IMR-90 (cell line): Measurements from ENCODE around the gene SYT3. TPM values are rescaled to one million over a fixed set of nuclear protein-coding genes. Genes with fewer than 3 reads are reported as not detected.

Experiments
- ATAC-seq: fragments of 200-7000 bp; cut with Tn5 transposase; 2 replicates; pipeline ENCODE4 v1.9.1; 2020; ENCODE audit warnings: low read depth, mild to moderate bottlenecking, moderate library complexity
- BruUV-seq: library from RNA; stranded (reverse); fragments of 400-500 nt; replicated peaks from 2 replicates; lab custom pipeline; 2021; lab: Mats Ljungman, UMichigan
- CTCF ChIA-PET: fragments of 300-600 bp; formaldehyde crosslinking; extraction: SDS; loops from one replicate; lab custom pipeline; 2021; ENCODE audit warnings: antibody characterized with exemption; lab: Yijun Ruan, JAX
- POLR2A ChIA-PET: fragments of 300-600 bp; sonication (Branson Sonifier 250); formaldehyde crosslinking; loops from one replicate; lab custom pipeline; 2022; ENCODE audit warnings: antibody characterized with exemption; ENCODE audit not compliant: unreplicated experiment; lab: Charles Lee
- DNase-seq: peaks from one replicate; pipeline ENCODE4 v3.0.0; 2013
- H2AFZ ChIP-seq: replicated peaks from 2 replicates; pipeline ENCODE3; 2013; ENCODE audit warnings: low read length, mild to moderate bottlenecking; ENCODE audit not compliant: poor library complexity
- H2AK5ac ChIP-seq: 2 replicates; pipeline ENCODE4 v1.6.1; 2013; ENCODE audit warnings: low read depth, low read length, inconsistent platforms
- H2AK9ac ChIP-seq: replicated peaks from 2 replicates; pipeline ENCODE3; 2013; ENCODE audit warnings: mild to moderate bottlenecking, low read depth, low read length, moderate library complexity; ENCODE audit not compliant: poor library complexity
- H2BK120ac ChIP-seq: 2 replicates; pipeline ENCODE4 v1.6.1; 2013; ENCODE audit warnings: low read depth, low read length, inconsistent platforms
- H2BK15ac ChIP-seq: 3 replicates; pipeline ENCODE4 v1.6.1; 2013; ENCODE audit warnings: low read depth, low read length, inconsistent platforms
- H2BK20ac ChIP-seq: 2 replicates; pipeline ENCODE4 v1.6.1; 2013; ENCODE audit warnings: low read depth, mild to moderate bottlenecking, inconsistent platforms, low read length, moderate library complexity
- H2BK5ac ChIP-seq: 2 replicates; pipeline ENCODE4 v1.6.1; 2013; ENCODE audit warnings: mild to moderate bottlenecking, low read depth, low read length, inconsistent platforms; ENCODE audit not compliant: poor library complexity, severe bottlenecking
- H3K14ac ChIP-seq: replicated peaks from 2 replicates; pipeline ENCODE4 v1.6.1; 2013; ENCODE audit warnings: low read depth, low read length, inconsistent platforms
- H3K18ac ChIP-seq: 2 replicates; pipeline ENCODE4 v1.6.1; 2013; ENCODE audit warnings: low read depth, low read length, control low read depth
- H3K23ac ChIP-seq: 2 replicates; pipeline ENCODE4 v1.6.1; 2013; ENCODE audit warnings: low read depth, low read length, inconsistent platforms
- H3K27ac ChIP-seq: 2 replicates; pipeline ENCODE4 v1.5.1; 2013; ENCODE audit warnings: mild to moderate bottlenecking, control low read depth, low read length; ENCODE audit not compliant: insufficient read depth
- H3K27me3 ChIP-seq: 2 replicates; pipeline ENCODE4 v1.6.1; 2013; ENCODE audit warnings: low read length; ENCODE audit not compliant: control insufficient read depth, insufficient read depth
- H3K36me3 ChIP-seq: 2 replicates; pipeline ENCODE4 v1.6.1; 2013; ENCODE audit warnings: low read length, mixed read lengths; ENCODE audit not compliant: control insufficient read depth, insufficient read depth
- H3K4ac ChIP-seq: 2 replicates; pipeline ENCODE4 v1.6.1; 2013; ENCODE audit warnings: low read depth, low read length, inconsistent platforms
- H3K4me1 ChIP-seq: 2 replicates; pipeline ENCODE4 v1.6.1; 2013; ENCODE audit warnings: low read length, mixed read lengths; ENCODE audit not compliant: control insufficient read depth, insufficient read depth
- H3K4me2 ChIP-seq: 2 replicates; pipeline ENCODE4 v1.6.1; 2013; ENCODE audit warnings: low read depth, mild to moderate bottlenecking, control low read depth, low read length, moderate library complexity
- H3K4me3 ChIP-seq: 2 replicates; pipeline ENCODE4 v1.5.1; 2013; ENCODE audit warnings: low read depth, mild to moderate bottlenecking, control low read depth, low read length, moderate library complexity; ENCODE audit not compliant: insufficient read depth
- H3K56ac ChIP-seq: 2 replicates; pipeline ENCODE4 v1.6.1; 2013; ENCODE audit warnings: low read length, inconsistent platforms; ENCODE audit not compliant: insufficient read depth; ENCODE audit errors: extremely low read depth
- H3K79me1 ChIP-seq, 2 experiments: 2 replicates each; pipeline ENCODE4 v1.6.1; 2013; ENCODE audit warnings: low read length in 2 of 2, inconsistent platforms in 1 of 2, low read depth in 1 of 2
- H3K9ac ChIP-seq: 2 replicates; pipeline ENCODE4 v1.6.1; 2013; ENCODE audit warnings: low read depth, low read length, control low read depth
- H3K9me1 ChIP-seq: 2 replicates; pipeline ENCODE4 v1.6.1; 2013; ENCODE audit warnings: low read length, inconsistent platforms; ENCODE audit not compliant: insufficient read depth
- H3K9me3 ChIP-seq: 2 replicates; pipeline ENCODE4 v1.6.1; 2013; ENCODE audit warnings: low read length; ENCODE audit not compliant: control insufficient read depth, insufficient read depth
- H4K20me1 ChIP-seq: 2 replicates; pipeline ENCODE4 v1.6.1; 2013; ENCODE audit warnings: low read length, inconsistent platforms; ENCODE audit not compliant: insufficient read depth
- H4K5ac ChIP-seq: 2 replicates; pipeline ENCODE4 v1.6.1; 2013; ENCODE audit warnings: mild to moderate bottlenecking, low read depth, low read length, control low read depth
- H4K8ac ChIP-seq, 2 experiments: 2 replicates each; pipeline ENCODE4 v1.6.1; 2013; ENCODE audit warnings: low read depth in 2 of 2, low read length in 2 of 2, control low read depth in 1 of 2, inconsistent platforms in 1 of 2
- H4K91ac ChIP-seq: 2 replicates; pipeline ENCODE4 v1.6.1; 2013; ENCODE audit warnings: low read depth, low read length, inconsistent platforms; ENCODE audit not compliant: insufficient read depth
- CEBPB ChIP-seq: IDR thresholded peaks from 2 replicates; pipeline ENCODE4 v1.6.1; 2012; ENCODE audit warnings: low read depth, low read length, improper control_type of control experiment
- MAFK ChIP-seq: IDR thresholded peaks from 2 replicates; pipeline ENCODE4 v1.6.1; 2012; ENCODE audit warnings: low read depth, low read length, improper control_type of control experiment
- MAZ ChIP-seq: IDR thresholded peaks from 2 replicates; pipeline ENCODE4 v1.6.1; 2012; ENCODE audit warnings: low read depth, mild to moderate bottlenecking, low read length, improper control_type of control experiment, moderate library complexity, borderline replicate concordance
- MXI1 ChIP-seq: IDR thresholded peaks from 2 replicates; pipeline ENCODE4 v1.6.1; 2012; ENCODE audit warnings: low read depth, mild to moderate bottlenecking, low read length, moderate library complexity, borderline replicate concordance
- RAD21 ChIP-seq: IDR thresholded peaks from 2 replicates; pipeline ENCODE4 v1.6.1; 2012; ENCODE audit warnings: low read length, improper control_type of control experiment
- RCOR1 ChIP-seq: IDR thresholded peaks from 2 replicates; pipeline ENCODE4 v1.6.1; 2012; ENCODE audit warnings: mild to moderate bottlenecking, low read length, improper control_type of control experiment; ENCODE audit not compliant: insufficient replicate concordance
- USF2 ChIP-seq: fragments of 150-350 bp; IDR thresholded peaks from 2 replicates; pipeline ENCODE4 v1.6.1; 2017; ENCODE audit warnings: mild to moderate bottlenecking, antibody characterized with exemption, low read length, low read depth
- WGBS, 2 experiments: methylation state at CpG; one replicate each; pipeline versions ENCODE4 v1.1.5 to v1.1.7; 2013; ENCODE audit warnings: missing lambda C conversion rate in 2 of 2; ENCODE audit not compliant: insufficient read length in 1 of 2; ENCODE audit errors: extremely low coverage in 2 of 2; 5-methylcytosine and 5-hydroxymethylcytosine counted together
- dilution Hi-C: fragments of 300-500 bp; cut with HindIII; formaldehyde crosslinking; loops from one replicate; pipeline ENCODE4 v1.14.3; 2018; ENCODE audit warnings: low sequenced_read_pairs; ENCODE audit not compliant: unreplicated experiment
- in situ Hi-C: fragments of 300-500 bp; cut with MboI; formaldehyde crosslinking; loops from 3 replicates; pipeline ENCODE4 v1.14.3; 2019; ENCODE audit warnings: low sequenced_read_pairs, inconsistent platforms, mixed read lengths
- intact Hi-C: fragments of 100-400 bp; cut with micrococcal nuclease; formaldehyde crosslinking; loops from 2 replicates; pipeline ENCODE4 v1.10.0; 2022
- polyA plus RNA-seq, 3 experiments: library from polyadenylated mRNA; depleted of rRNA; stranded (reverse); fragments of >200 nt; gene quantifications; 2 replicates each; pipeline ENCODE4 v1.2.3, GENCODE V29; 2012; ENCODE audit warnings: low replicate concordance in 1 of 3
- total RNA-seq: library from RNA; depleted of rRNA; stranded (reverse); fragments of >200 nt; gene quantifications from 2 replicates; pipeline ENCODE4 v1.2.3, GENCODE V29; 2012

SYT3 gene
- total and polyA plus RNA-seq, 2 of the 4 experiments (the other 2 are of a cell fraction), result 0.05 TPM; not detected in 1

GRCh38 chr19:50667177-50667758 lies 27.6 kb upstream of the SYT3 start:
- H2AK5ac ChIP-seq, result no peak overlapping the region
- dilution Hi-C loops, result no loop called here
- BruUV-seq, result no TSS peak

More at GRCh38 chr19:50667177-50667758, 27.6 kb upstream of the SYT3 start:
- Histone ChIP-seq H2BK20ac (no peak overlapping the region), H2AFZ (no peak overlapping the region), H3K27ac (no peak overlapping the region), H2BK120ac (no peak overlapping the region), H3K79me1 (no peaks in the 10 kb centered on the region), H3K4me3 (no peak overlapping the region), H3K23ac (no peak overlapping the region), H4K91ac (no peak overlapping the region), H2BK15ac (no peak overlapping the region), H3K56ac (no peak overlapping the region), H3K4me2 (no peak overlapping the region), H3K4ac (no peak overlapping the region), H3K36me3 (no peaks in the 10 kb centered on the region), H3K27me3 (peaks cover 51% of the 10 kb centered on the region), H4K5ac (no peak overlapping the region), H2BK5ac (no peak overlapping the region), H4K20me1 (0 out of 2 replicates have a peak, but pooled peaks cover 3% of the 10 kb centered on the region), H3K14ac (no peak overlapping the region), H3K18ac (no peak overlapping the region), H3K4me1 (peaks cover 2% of the 10 kb centered on the region), H3K9me3 (peaks cover 4% of the 10 kb centered on the region), H4K8ac (no peak overlapping the region), H3K9me1 (no peaks in the 10 kb centered on the region), H2AK9ac (no peak overlapping the region), H3K9ac (no peak overlapping the region)
- no peak for DNase-seq
- ChIA-PET CTCF (no interaction called here), POLR2A (no interaction called here)
- ATAC-seq, result no peak
- in situ Hi-C loops (no loop called here), intact Hi-C loops (no loop called here)
- 0% methylated on average over 11 of the region's 56 CpGs; no CpG with 5 or more reads in 1 of the 2 experiments for WGBS, 2 experiments
- no peak for TF ChIP-seq CEBPB
- TF ChIP-seq USF2, result no peak
- TF ChIP-seq MXI1, result no peak
- no peak for TF ChIP-seq RCOR1
- no peak for TF ChIP-seq MAFK
- no peak for TF ChIP-seq RAD21
- no peak for TF ChIP-seq MAZ
